ES-I3 (cell line): ENCODE data around the gene SYNGR2.

Experiments
- H3K36me3 ChIP-seq: 2 replicates; pipeline ENCODE4 v1.6.1; 2013; ENCODE audit warnings: mild to moderate bottlenecking, low read length, control low read depth, moderate library complexity; ENCODE audit not compliant: insufficient read depth
- H3K4me1 ChIP-seq: 2 replicates; pipeline ENCODE4 v1.6.1; 2013; ENCODE audit warnings: mild to moderate bottlenecking, control low read depth, low read length; ENCODE audit not compliant: insufficient read depth
- H3K9ac ChIP-seq: 2 replicates; pipeline ENCODE4 v1.6.1; 2013; ENCODE audit warnings: low read depth, mild to moderate bottlenecking, low read length, moderate library complexity
- H3K9me3 ChIP-seq: 2 replicates; pipeline ENCODE4 v1.6.1; 2013; ENCODE audit warnings: mild to moderate bottlenecking, low read length, moderate library complexity; ENCODE audit not compliant: control insufficient read depth, insufficient read depth

The SYNGR2 gene

DNA sequence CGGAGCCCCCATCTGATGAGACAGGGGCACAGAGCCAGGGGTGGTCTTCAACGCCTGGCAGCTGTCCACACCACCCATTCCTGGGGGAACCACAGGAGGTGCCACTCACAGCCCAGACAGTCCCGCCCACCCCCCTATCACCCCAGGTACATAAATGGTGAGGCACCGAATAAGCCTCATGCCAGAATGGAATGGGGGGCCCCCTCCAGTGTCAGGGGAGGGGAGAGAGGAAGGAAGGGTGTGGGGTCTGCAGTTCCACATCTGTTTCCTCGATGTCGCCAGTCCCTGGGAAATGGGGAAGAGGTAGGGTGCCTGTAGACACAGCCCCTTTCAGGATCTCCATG lies 41.5 kb upstream of the SYNGR2 start:
- Histone ChIP-seq H3K4me1 (peaks cover 27% of the 10 kb centered on the region; the same call in 1 of the 2 replicates), H3K36me3 (peaks cover 10% of the 10 kb centered on the region), H3K9ac (peak overlapping the region; percentile 96)

DNA sequence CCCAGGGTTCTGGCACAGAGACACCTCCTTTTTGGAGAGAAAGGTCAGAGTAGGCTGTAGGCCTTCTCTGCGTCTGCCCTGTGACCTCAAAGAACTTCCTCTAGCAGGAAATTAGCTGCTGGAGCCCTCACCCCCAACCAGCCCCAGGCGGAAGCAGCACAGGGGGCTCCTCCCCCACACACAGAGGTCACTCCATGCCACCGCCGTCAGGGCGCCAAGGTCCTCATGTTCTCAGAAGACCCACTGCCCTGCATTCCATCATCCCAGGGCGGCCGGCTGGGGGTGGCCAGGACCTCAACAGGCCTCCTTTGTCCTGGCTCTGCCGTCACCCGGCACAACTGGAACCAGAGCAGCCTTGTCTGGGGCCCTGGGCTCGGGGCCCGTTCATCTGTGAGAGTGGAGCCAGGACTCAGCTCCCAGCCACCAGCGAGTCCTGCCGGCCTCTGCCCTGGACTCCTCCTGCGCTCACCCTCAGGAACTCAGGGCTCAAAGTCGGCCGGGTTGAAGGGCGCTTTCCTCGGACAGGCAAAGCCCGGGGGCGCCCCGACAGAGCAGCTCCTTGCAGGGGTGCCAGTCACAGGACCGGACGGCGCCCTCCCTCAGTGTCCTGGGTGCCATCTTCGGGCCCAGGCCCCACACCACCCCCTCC lies 41.0 kb upstream of the SYNGR2 start:
- H3K9ac ChIP-seq, result peak overlapping the region; percentile 96
- no peaks in the 10 kb centered on the region for H3K9me3 ChIP-seq
- H3K4me1 ChIP-seq, result peaks cover 29% of the 10 kb centered on the region; the same call in 1 of the 2 replicates
- H3K36me3 ChIP-seq, result peaks cover 10% of the 10 kb centered on the region

More for the DNA sequence above, 41.5 kb upstream of the SYNGR2 start:
- H3K9me3 ChIP-seq, result no peaks in the 10 kb centered on the region

- Histone ChIP-seq H3K9me3 (no peaks in the 10 kb centered on the region), H3K4me1 (peaks cover 35% of the 10 kb centered on the region; the same call in 1 of the 2 replicates), H3K9ac (peak overlapping the region; percentile 96)
Measured at GRCh38 chr17:78127888-78128550, 40.4 kb upstream of the SYNGR2 start.

GRCh38 chr17:78128551-78129350 lies 39.6 kb upstream of the SYNGR2 start, which contains the start of gene TMC6:
Gene TMC6, minus strand, starts transcription at chr17:78128755. Its CDS starts 1,923 bp downstream, at chr17:78126832.
- H3K9ac ChIP-seq, result peak within 1 kb of the TSS; percentile 96
- H3K4me1 ChIP-seq, result peaks cover 35% of the 10 kb centered on the region; the same call in 1 of the 2 replicates
- H3K9me3 ChIP-seq, result no peaks in the 10 kb centered on the region
- peaks cover 3% of the 10 kb centered on the region; the same call in 1 of the 2 replicates for H3K36me3 ChIP-seq

More at GRCh38 chr17:78127888-78128550, 40.4 kb upstream of the SYNGR2 start:
- peaks cover 10% of the 10 kb centered on the region for H3K36me3 ChIP-seq

GRCh38 chr17:78129351-78130089 lies 38.9 kb upstream of the SYNGR2 start:
- no peak overlapping the region; the same call in 1 of the 2 replicates for H3K9ac ChIP-seq
- peaks cover 38% of the 10 kb centered on the region; the same call in 1 of the 2 replicates for H3K4me1 ChIP-seq
- no peaks in the 10 kb centered on the region for H3K9me3 ChIP-seq
- H3K36me3 ChIP-seq, result no peaks in the 10 kb centered on the region

DNA sequence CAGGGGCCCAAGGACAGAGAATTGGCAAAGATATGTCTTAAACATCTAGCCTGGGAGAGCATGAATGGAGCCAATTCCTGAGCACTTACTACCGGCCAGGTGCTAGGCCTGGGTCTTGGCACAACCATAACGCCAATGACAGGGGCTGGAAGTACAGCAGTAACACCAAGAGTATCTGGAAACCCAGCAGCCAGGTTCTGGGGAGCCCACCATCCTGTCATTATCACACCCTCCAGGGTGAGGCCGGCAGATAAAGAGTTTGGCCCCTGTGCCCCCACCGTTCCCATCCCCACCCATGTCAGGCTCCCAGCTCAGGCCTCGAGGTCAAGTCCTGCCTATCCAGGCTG lies 38.3 kb upstream of the SYNGR2 start:
- Histone ChIP-seq H3K36me3 (no peaks in the 10 kb centered on the region), H3K9me3 (no peaks in the 10 kb centered on the region), H3K4me1 (peaks cover 38% of the 10 kb centered on the region; the same call in 1 of the 2 replicates), H3K9ac (no peak overlapping the region)

GRCh38 chr17:78130437-78131101 lies 37.8 kb upstream of the SYNGR2 start, which contains the start of gene TMC8:
Gene TMC8, plus strand, starts transcription at chr17:78130771. Its CDS starts 818 bp downstream, at chr17:78131589.
- H3K4me1 ChIP-seq, result peaks cover 38% of the 10 kb centered on the region; the same call in 1 of the 2 replicates
- peak within 1 kb of the TSS; percentile 45; the same call in 1 of the 2 replicates for H3K9ac ChIP-seq

GRCh38 chr17:78131172-78132083 lies 37.0 kb upstream of the SYNGR2 start:
- Histone ChIP-seq H3K36me3 (no peaks in the 10 kb centered on the region), H3K4me1 (peaks cover 38% of the 10 kb centered on the region; the same call in 1 of the 2 replicates), H3K9ac (peak overlapping the region; percentile 45; the same call in 1 of the 2 replicates), H3K9me3 (no peaks in the 10 kb centered on the region)

More at GRCh38 chr17:78130437-78131101, 37.8 kb upstream of the SYNGR2 start, which contains the start of gene TMC8:
- no peaks in the 10 kb centered on the region for H3K9me3 ChIP-seq
- no peaks in the 10 kb centered on the region for H3K36me3 ChIP-seq

GRCh38 chr17:78132084-78132676 lies 36.2 kb upstream of the SYNGR2 start:
- Histone ChIP-seq H3K9ac (peak overlapping the region; percentile 45; the same call in 1 of the 2 replicates), H3K4me1 (peaks cover 31% of the 10 kb centered on the region; the same call in 1 of the 2 replicates), H3K36me3 (no peaks in the 10 kb centered on the region), H3K9me3 (no peaks in the 10 kb centered on the region)

- Histone ChIP-seq H3K4me1 (peaks cover 36% of the 10 kb centered on the region; the same call in 1 of the 2 replicates), H3K36me3 (no peaks in the 10 kb centered on the region), H3K9ac (no peak overlapping the region)
Measured at GRCh38 chr17:78132767-78133178, 35.6 kb upstream of the SYNGR2 start.

DNA sequence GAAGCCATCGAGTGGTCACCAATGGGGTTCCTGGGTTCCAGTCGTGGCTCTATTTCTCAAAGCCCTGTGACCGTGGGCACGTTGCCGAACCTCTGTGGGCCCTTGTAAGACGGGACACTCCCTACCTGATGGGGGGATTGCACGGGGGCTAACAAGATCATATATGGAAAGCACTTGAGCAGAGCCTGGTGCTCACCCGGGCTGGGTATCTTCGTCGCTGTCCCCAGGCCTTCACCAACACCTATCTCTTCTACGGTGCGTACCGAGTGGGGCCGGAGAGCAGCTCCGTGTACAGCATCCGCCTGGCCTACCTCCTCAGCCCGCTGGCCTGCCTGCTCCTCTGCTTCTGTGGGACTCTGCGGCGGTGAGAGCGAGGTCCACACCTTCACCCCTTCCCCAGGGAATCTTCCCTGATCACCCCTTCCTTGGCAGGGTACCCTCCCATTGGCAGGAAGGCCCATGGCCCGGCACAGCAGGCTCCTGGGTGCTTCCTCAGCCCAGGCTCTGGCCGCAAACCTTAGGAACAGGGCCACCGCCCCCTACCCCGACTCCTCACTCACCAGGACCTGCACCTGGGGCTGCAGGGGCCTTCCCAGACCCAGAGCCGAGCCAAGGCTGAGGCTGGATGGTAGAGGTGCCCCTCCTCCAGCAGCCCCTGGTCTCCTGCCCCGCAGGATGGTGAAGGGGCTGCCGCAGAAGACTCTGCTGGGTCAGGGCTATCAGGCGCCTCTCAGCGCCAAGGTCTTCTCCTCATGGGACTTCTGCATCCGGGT lies 35.0 kb upstream of the SYNGR2 start:
- Histone ChIP-seq H3K36me3 (no peaks in the 10 kb centered on the region), H3K4me1 (peaks cover 39% of the 10 kb centered on the region; the same call in 1 of the 2 replicates), H3K9ac (no peak overlapping the region), H3K9me3 (no peaks in the 10 kb centered on the region)

More at GRCh38 chr17:78132767-78133178, 35.6 kb upstream of the SYNGR2 start:
- no peaks in the 10 kb centered on the region for H3K9me3 ChIP-seq
